GM12892 (cell line): ENCODE data around the gene LHFPL3.

ENCODE experiments used
- DNase-seq: peaks from one replicate; pipeline ENCODE4 v3.0.0; 2011; ENCODE audit not compliant: insufficient read length
- FAIRE-seq: peaks from 2 replicates; lab custom pipeline; 2011; peaks lifted over from hg19 to GRCh38; lab: Jason Lieb, UNC
- POLR2A ChIP-seq: IDR thresholded peaks from 2 replicates; pipeline ENCODE4 v1.6.1; 2011; ENCODE audit warnings: low read depth, low read length, control low read depth
- POLR2AphosphoS5 ChIP-seq: IDR thresholded peaks from 2 replicates; pipeline ENCODE4 v1.6.1; 2011; ENCODE audit warnings: low read depth, low read length, control low read depth
- TAF1 ChIP-seq: IDR thresholded peaks from 2 replicates; pipeline ENCODE4 v1.6.1; 2011; ENCODE audit warnings: low read depth, mild to moderate bottlenecking, control low read depth, low read length, borderline replicate concordance

Gene LHFPL3

GRCh38 chr7:104382616-104383015 is 54.2 kb downstream of the LHFPL3 start:
- TF ChIP-seq TAF1 = no peak
- TF ChIP-seq POLR2A = no peak
- no peak for TF ChIP-seq POLR2AphosphoS5
- no peak for FAIRE-seq
- DNase-seq = no peak

- TF ChIP-seq POLR2AphosphoS5 = no peak
- no peak for TF ChIP-seq TAF1
- no peak for TF ChIP-seq POLR2A
- DNase-seq = no peak
- no peak for FAIRE-seq
Measured at GRCh38 chr7:104386943-104387342, 58.5 kb downstream of the LHFPL3 start.

GRCh38 chr7:104388222-104388621 is 59.8 kb downstream of the LHFPL3 start:
- DNase-seq (no peak), FAIRE-seq (no peak)
- no peak for TF ChIP-seq POLR2A
- no peak for TF ChIP-seq TAF1
- TF ChIP-seq POLR2AphosphoS5 = no peak

- DNase-seq (no peak), FAIRE-seq (no peak)
- TF ChIP-seq POLR2A = no peak
- TF ChIP-seq TAF1 = no peak
- TF ChIP-seq POLR2AphosphoS5 = no peak
Measured at GRCh38 chr7:104395162-104395561, 66.8 kb downstream of the LHFPL3 start.

GRCh38 chr7:104397442-104397841 is 69.0 kb downstream of the LHFPL3 start:
- no peak for TF ChIP-seq POLR2AphosphoS5
- FAIRE-seq = no peak
- no peak for DNase-seq

GRCh38 chr7:104408371-104408770 is 80.0 kb downstream of the LHFPL3 start:
- no peak for FAIRE-seq
- DNase-seq = no peak
- no peak for TF ChIP-seq POLR2A
- TF ChIP-seq TAF1 = no peak
- no peak for TF ChIP-seq POLR2AphosphoS5

GRCh38 chr7:104410742-104411141 is 82.3 kb downstream of the LHFPL3 start:
- FAIRE-seq (no peak), DNase-seq (no peak)
- no peak for TF ChIP-seq POLR2AphosphoS5
- no peak for TF ChIP-seq POLR2A
- TF ChIP-seq TAF1 = no peak

GRCh38 chr7:104412911-104413310 is 84.5 kb downstream of the LHFPL3 start:
- no peak for FAIRE-seq
- no peak for DNase-seq
- no peak for TF ChIP-seq POLR2AphosphoS5
- no peak for TF ChIP-seq POLR2A
- TF ChIP-seq TAF1 = no peak

- no peak for TF ChIP-seq POLR2AphosphoS5
- no peak for TF ChIP-seq POLR2A
- FAIRE-seq (no peak), DNase-seq (no peak)
Measured at GRCh38 chr7:104414216-104414615, 85.8 kb downstream of the LHFPL3 start.

GRCh38 chr7:104415700-104416099 is 87.3 kb downstream of the LHFPL3 start:
- TF ChIP-seq TAF1 (no peak), POLR2A (no peak), POLR2AphosphoS5 (no peak)
- no peak for FAIRE-seq
- no peak for DNase-seq

- FAIRE-seq = no peak
- TF ChIP-seq POLR2A (no peak), POLR2AphosphoS5 (no peak), TAF1 (no peak)
- no peak for DNase-seq
Measured at GRCh38 chr7:104416866-104417393, 88.5 kb downstream of the LHFPL3 start.

- DNase-seq (no peak), FAIRE-seq (no peak)
- TF ChIP-seq POLR2AphosphoS5 (no peak), POLR2A (no peak), TAF1 (no peak)
Measured at GRCh38 chr7:104431930-104432329, 103.5 kb downstream of the LHFPL3 start.

- FAIRE-seq = no peak
- no peak for DNase-seq
- TF ChIP-seq POLR2AphosphoS5 = no peak
- no peak for TF ChIP-seq POLR2A
- TF ChIP-seq TAF1 = no peak
Measured at GRCh38 chr7:104434129-104434528, 105.7 kb downstream of the LHFPL3 start.
